T-helper 22 cell (primary cell): ENCODE measurements around the gene GAL.
"Not testable (repeated sequence)": the region's sequence is repeated elsewhere in the genome, so short reads cannot be mapped to it uniquely, and the experiment has no call there.

ENCODE experiments used
- DNase-seq: peaks from one replicate; pipeline ENCODE4 v3.0.0-alpha.2; 2020; ENCODE audit warnings: low read depth

GAL gene

GRCh38 chr11:68684385-68685356, at the start of gene GAL:
Gene GAL (plus strand): TSS chr11:68684544. CDS start chr11:68684924, 380 bp downstream.
- no peak for DNase-seq

GRCh38 chr11:68634606-68635005, 49.7 kb upstream of the GAL start:
- DNase-seq = not testable (repeated sequence)

- DNase-seq = not testable (repeated sequence)
These were observed 49.2 kb upstream of the GAL start for GRCh38 chr11:68635172-68635571.

GRCh38 chr11:68635883-68636282, 48.5 kb upstream of the GAL start:
- DNase-seq = not testable (repeated sequence)

GRCh38 chr11:68639322-68639721, 45.0 kb upstream of the GAL start:
- not testable (repeated sequence) for DNase-seq

- no peak for DNase-seq
These were observed 42.5 kb upstream of the GAL start for GRCh38 chr11:68641880-68642279.

GRCh38 chr11:68643585-68643984, 40.8 kb upstream of the GAL start:
- DNase-seq = no peak

- no peak for DNase-seq
These were observed 37.5 kb upstream of the GAL start for GRCh38 chr11:68646832-68647231.

GRCh38 chr11:68649851-68650555, 34.3 kb upstream of the GAL start:
- no peak for DNase-seq

GRCh38 chr11:68650801-68651200, 33.5 kb upstream of the GAL start:
- no peak for DNase-seq

- no peak for DNase-seq
These were observed 32.9 kb upstream of the GAL start for GRCh38 chr11:68651208-68651984.

GRCh38 chr11:68651985-68652682, 32.2 kb upstream of the GAL start:
- DNase-seq = no peak

- no peak for DNase-seq
These were observed 31.6 kb upstream of the GAL start for GRCh38 chr11:68652683-68653156.

GRCh38 chr11:68653486-68654430, 30.6 kb upstream of the GAL start:
- DNase-seq = no peak

GRCh38 chr11:68654978-68655377, 29.4 kb upstream of the GAL start:
- DNase-seq = no peak

- DNase-seq = no peak
These were observed 28.9 kb upstream of the GAL start for GRCh38 chr11:68655406-68655805.

GRCh38 chr11:68655806-68656205, 28.5 kb upstream of the GAL start:
- DNase-seq = no peak

- no peak for DNase-seq
These were observed 27.1 kb upstream of the GAL start for GRCh38 chr11:68657021-68657780.

GRCh38 chr11:68658097-68658496, 26.2 kb upstream of the GAL start:
- no peak for DNase-seq

GRCh38 chr11:68658661-68659060, 25.7 kb upstream of the GAL start:
- no peak for DNase-seq
